C4-2B (cell line): ENCODE data around the gene PPA2.

Source experiments
- CTCF ChIP-seq: fragments of 450-650 bp; conservative IDR thresholded peaks from 2 replicates; pipeline ENCODE4 v1.5.1; 2017; ENCODE audit warnings: mild to moderate bottlenecking
- ZFX ChIP-seq: fragments of 450-650 bp; IDR thresholded peaks from 2 replicates; pipeline ENCODE4 v1.6.1; 2017

- TF ChIP-seq ZFX (no peak), CTCF (no peak)
These were observed 17.9 kb downstream of the PPA2 start for GRCh38 chr4:105455998-105456397.
